Endodermal cell (in vitro differentiated cells): ENCODE results near the gene BAIAP2. TPM values are rescaled to one million over a fixed set of nuclear protein-coding genes. Genes with fewer than 3 reads are reported as not detected.

Experiments used
- DNase-seq: peaks from one replicate; pipeline ENCODE4 v3.0.0-alpha.2; 2017
- H3K27ac ChIP-seq: 2 replicates; pipeline ENCODE4 v1.5.1; 2013; ENCODE audit warnings: mild to moderate bottlenecking, low read depth, low read length, moderate library complexity
- H3K27me3 ChIP-seq: 2 replicates; pipeline ENCODE4 v1.6.1; 2013; ENCODE audit warnings: mild to moderate bottlenecking, low read length, moderate library complexity; ENCODE audit not compliant: insufficient read depth, control insufficient read depth, poor library complexity, severe bottlenecking
- H3K36me3 ChIP-seq: 2 replicates; pipeline ENCODE4 v1.7.0; 2013; ENCODE audit warnings: mild to moderate bottlenecking, low read length, moderate library complexity; ENCODE audit not compliant: control insufficient read depth, insufficient read depth
- H3K4me1 ChIP-seq: one replicate; pipeline ENCODE4 v1.7.0; 2013; ENCODE audit warnings: low read length; ENCODE audit not compliant: control insufficient read depth, insufficient read depth
- H3K4me3 ChIP-seq: 2 replicates; pipeline ENCODE4 v1.5.1; 2013; ENCODE audit warnings: mild to moderate bottlenecking, low read length, moderate library complexity
- H3K9ac ChIP-seq: 2 replicates; pipeline ENCODE4 v1.6.1; 2013; ENCODE audit warnings: mild to moderate bottlenecking, low read length, moderate library complexity; ENCODE audit not compliant: poor library complexity, severe bottlenecking; ENCODE audit errors: extremely low read depth
- H3K9me3 ChIP-seq: 2 replicates; pipeline ENCODE4 v1.6.1; 2013; ENCODE audit warnings: mild to moderate bottlenecking, low read length, moderate library complexity; ENCODE audit not compliant: control insufficient read depth
- H3K27ac Mint-ChIP-seq: 2 replicates; pipeline ENCODE4 v1.8.0; 2020; ENCODE audit warnings: mixed read lengths
- H3K27me3 Mint-ChIP-seq: 2 replicates; pipeline ENCODE4 v1.8.0; 2021; ENCODE audit warnings: mild to moderate bottlenecking, mixed read lengths; ENCODE audit not compliant: insufficient read depth
- H3K36me3 Mint-ChIP-seq: 2 replicates; pipeline ENCODE4 v1.8.0; 2020; ENCODE audit warnings: low read depth, mixed read lengths
- H3K4me1 Mint-ChIP-seq: 2 replicates; pipeline ENCODE4 v1.8.0; 2020; ENCODE audit warnings: mixed read lengths
- H3K4me3 Mint-ChIP-seq: 2 replicates; pipeline ENCODE4 v1.8.0; 2020; ENCODE audit warnings: mild to moderate bottlenecking, moderate library complexity, mixed read lengths
- H3K9me3 Mint-ChIP-seq: 2 replicates; pipeline ENCODE4 v1.8.0; 2020; ENCODE audit warnings: mild to moderate bottlenecking, mixed read lengths
- CTCF ChIP-seq: fragments of 200-600 bp; sonication (generic); conservative IDR thresholded peaks from 2 replicates; pipeline ENCODE4 v1.5.0; 2021; ENCODE audit warnings: antibody characterized with exemption, mild to moderate bottlenecking
- WGBS, 2 experiments: methylation state at CpG; one replicate each; pipeline versions ENCODE4 v1.1.5 to v1.1.7; 2013; ENCODE audit warnings: missing lambda C conversion rate in 2 of 2, mixed read lengths in 1 of 2; ENCODE audit not compliant: insufficient coverage in 1 of 2, insufficient read length in 1 of 2; 5-methylcytosine and 5-hydroxymethylcytosine counted together
- total RNA-seq, 2 donors: library from RNA; stranded (reverse); fragmentation: NEBNext Ultra II Directional in 1 of 2; extraction: Animal tissue kit (Norgen Biotek cat#: 25700) in 1 of 2; gene quantifications; 2 replicates in 1 of 2; 3 replicates in 1 of 2; pipeline ENCODE4 v1.2.1, GENCODE V29; 2021

Gene BAIAP2
- total RNA-seq, 2 donors from 2014 or later: 24.9 to 32.7 TPM

DNA sequence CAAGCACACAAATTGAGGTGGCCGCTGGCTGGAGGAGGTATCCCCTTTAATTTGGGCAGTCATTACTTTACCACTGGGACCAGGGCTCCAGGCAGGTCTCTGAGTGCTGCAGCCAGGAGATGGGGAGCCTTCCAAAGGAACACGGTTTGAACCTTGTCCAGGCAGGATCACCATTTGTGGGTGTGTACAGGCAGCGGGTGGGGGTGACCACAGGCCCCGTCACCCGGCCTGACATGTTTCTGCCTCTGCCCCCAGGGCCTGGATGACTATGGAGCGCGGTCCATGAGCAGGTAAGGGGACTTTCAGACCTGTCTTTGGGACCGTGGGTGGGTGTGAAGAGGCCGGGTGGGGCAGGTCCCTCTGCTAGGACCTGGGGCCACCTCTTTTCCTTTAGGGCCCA, 73.3 kb downstream of the BAIAP2 start:
- Mint-ChIP-seq H3K4me1 (no peaks in the 10 kb centered on the region), H3K27ac (no peak overlapping the region), H3K27me3 (no peaks in the 10 kb centered on the region), H3K9me3 (no peaks in the 10 kb centered on the region), H3K36me3 (no peaks in the 10 kb centered on the region), H3K4me3 (no peak overlapping the region)
- no peak for TF ChIP-seq CTCF
- no peak for DNase-seq
- Histone ChIP-seq H3K4me3 (no peak overlapping the region), H3K36me3 (no peaks in the 10 kb centered on the region), H3K27me3 (no peaks in the 10 kb centered on the region), H3K4me1 (no peaks in the 10 kb centered on the region), H3K27ac (no peak overlapping the region), H3K9ac (no peak overlapping the region), H3K9me3 (no peaks in the 10 kb centered on the region)
- WGBS, 2 experiments: 94 to 100% methylated on average over 2 to 9 of the region's 9 CpGs

DNA sequence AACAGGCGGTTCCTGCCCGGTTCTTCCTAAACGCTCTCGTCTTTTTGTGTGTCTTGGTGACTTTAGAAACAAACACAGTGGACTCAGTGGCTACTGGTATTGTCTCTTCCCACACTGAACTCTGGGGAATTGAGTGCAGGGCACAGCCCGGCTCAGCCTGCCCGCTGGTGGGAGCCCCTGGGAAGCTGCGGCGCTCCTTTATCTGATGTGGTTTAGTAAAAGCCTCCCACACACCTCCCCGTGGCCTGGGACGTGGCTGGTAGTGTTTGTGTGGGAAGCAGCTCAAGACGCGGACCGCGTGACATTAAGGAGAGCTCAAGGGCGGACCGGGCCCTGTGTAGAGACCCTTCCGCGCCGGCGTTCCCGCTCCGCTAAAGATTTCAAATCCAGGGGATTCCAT, 75.0 kb downstream of the BAIAP2 start:
- 90 to 94% methylated on average over 19 to 22 of the region's 22 CpGs for WGBS, 2 experiments
- DNase-seq: no peak
- peak overlapping the region; percentile 26 for H3K27ac Mint-ChIP-seq
- H3K9me3 ChIP-seq: no peaks in the 10 kb centered on the region
- no peaks in the 10 kb centered on the region for H3K36me3 Mint-ChIP-seq
- H3K4me1 ChIP-seq: no peaks in the 10 kb centered on the region
- H3K27me3 ChIP-seq: no peaks in the 10 kb centered on the region
- TF ChIP-seq CTCF: no peak
- no peaks in the 10 kb centered on the region for H3K4me1 Mint-ChIP-seq
- no peaks in the 10 kb centered on the region for H3K27me3 Mint-ChIP-seq
- H3K9me3 Mint-ChIP-seq: no peaks in the 10 kb centered on the region
- H3K9ac ChIP-seq: no peak overlapping the region
- no peaks in the 10 kb centered on the region for H3K36me3 ChIP-seq
- H3K4me3 ChIP-seq: no peak overlapping the region
- no peak overlapping the region for H3K4me3 Mint-ChIP-seq
- H3K27ac ChIP-seq: no peak overlapping the region

DNA sequence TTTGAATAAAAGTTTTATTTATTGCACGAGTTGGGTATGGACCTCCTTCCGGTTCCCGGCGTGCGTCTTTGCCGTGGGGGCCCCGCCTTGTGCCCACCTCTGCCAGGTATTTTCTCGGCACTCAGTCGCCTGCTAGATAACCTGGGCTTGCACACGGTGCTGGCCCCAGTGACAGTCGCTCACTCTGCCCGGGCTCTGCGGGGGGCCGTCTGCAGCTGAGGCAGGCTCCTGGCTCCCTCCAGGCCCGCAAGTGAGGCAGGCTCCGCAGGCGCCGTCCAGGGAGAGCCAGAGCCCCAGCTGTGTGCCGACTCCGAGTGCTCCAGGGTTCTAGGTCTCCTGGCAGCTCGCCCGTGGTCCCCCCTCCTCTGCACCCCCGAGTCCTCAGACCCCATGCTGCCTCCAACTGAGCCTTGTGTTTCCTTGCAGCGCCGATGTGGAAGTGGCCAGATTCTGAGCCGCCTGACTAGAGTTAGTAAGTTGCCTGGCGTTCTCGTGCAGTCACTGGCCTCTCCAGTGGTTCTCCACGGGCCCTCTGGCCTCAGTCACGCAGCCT, 75.6 kb downstream of the BAIAP2 start:
- 89 to 90% methylated on average over 24 to 30 of the region's 30 CpGs for WGBS, 2 experiments
- H3K9me3 ChIP-seq: no peaks in the 10 kb centered on the region
- no peaks in the 10 kb centered on the region for H3K27me3 ChIP-seq
- no peak for TF ChIP-seq CTCF
- no peak overlapping the region for H3K4me3 ChIP-seq
- no peaks in the 10 kb centered on the region for H3K36me3 Mint-ChIP-seq
- H3K27ac Mint-ChIP-seq: peak overlapping the region; percentile 26
- H3K4me1 Mint-ChIP-seq: no peaks in the 10 kb centered on the region
- H3K4me3 Mint-ChIP-seq: no peak overlapping the region
- H3K27ac ChIP-seq: peak overlapping the region; percentile 29
- H3K4me1 ChIP-seq: no peaks in the 10 kb centered on the region
- H3K9me3 Mint-ChIP-seq: no peaks in the 10 kb centered on the region
- H3K27me3 Mint-ChIP-seq: no peaks in the 10 kb centered on the region
- H3K36me3 ChIP-seq: no peaks in the 10 kb centered on the region
- DNase-seq: no peak
- H3K9ac ChIP-seq: no peak overlapping the region
